ENCODE results near the gene CCDC34.

Gene CCDC34

DNA sequence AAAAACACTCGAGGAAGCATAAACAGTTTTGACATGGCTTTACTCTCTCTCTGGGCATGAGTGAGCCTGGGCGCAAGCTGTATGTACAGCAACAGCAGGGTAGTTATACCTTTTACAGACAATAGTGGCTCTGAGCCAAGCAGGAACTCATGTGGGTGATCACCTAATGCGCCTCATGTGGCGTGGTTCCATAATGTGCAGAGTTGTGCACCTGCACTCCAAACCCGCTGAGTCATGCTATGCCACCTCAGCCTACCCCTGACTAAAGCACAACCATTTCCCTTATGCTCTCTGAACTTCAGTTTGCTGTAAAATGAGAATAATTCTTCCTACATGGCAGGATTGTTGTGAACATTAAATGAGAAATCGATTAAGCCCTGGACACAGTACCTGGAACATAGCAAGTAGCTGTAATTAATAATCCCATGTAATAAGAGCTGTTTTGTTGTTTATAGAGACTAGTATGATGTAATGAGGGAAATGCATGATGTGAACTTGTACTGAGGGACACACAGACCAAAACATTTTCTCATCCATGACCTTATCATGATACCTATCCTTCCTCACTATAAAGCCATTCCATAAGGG is 71.6 kb downstream of the CCDC34 start:
- H3K4me3 ChIP-seq: no peak overlapping the region
- TF ChIP-seq, protein P1, sequence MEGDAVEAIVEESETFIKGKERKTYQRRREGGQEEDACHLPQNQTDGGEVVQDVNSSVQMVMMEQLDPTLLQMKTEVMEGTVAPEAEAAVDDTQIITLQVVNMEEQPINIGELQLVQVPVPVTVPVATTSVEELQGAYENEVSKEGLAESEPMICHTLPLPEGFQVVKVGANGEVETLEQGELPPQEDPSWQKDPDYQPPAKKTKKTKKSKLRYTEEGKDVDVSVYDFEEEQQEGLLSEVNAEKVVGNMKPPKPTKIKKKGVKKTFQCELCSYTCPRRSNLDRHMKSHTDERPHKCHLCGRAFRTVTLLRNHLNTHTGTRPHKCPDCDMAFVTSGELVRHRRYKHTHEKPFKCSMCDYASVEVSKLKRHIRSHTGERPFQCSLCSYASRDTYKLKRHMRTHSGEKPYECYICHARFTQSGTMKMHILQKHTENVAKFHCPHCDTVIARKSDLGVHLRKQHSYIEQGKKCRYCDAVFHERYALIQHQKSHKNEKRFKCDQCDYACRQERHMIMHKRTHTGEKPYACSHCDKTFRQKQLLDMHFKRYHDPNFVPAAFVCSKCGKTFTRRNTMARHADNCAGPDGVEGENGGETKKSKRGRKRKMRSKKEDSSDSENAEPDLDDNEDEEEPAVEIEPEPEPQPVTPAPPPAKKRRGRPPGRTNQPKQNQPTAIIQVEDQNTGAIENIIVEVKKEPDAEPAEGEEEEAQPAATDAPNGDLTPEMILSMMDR (IDR thresholded peaks at IDR 0.05): no peak
- H3K27ac ChIP-seq: no peak overlapping the region
- no peak for DNase-seq (ENCODE audit: low spot score)

DNA sequence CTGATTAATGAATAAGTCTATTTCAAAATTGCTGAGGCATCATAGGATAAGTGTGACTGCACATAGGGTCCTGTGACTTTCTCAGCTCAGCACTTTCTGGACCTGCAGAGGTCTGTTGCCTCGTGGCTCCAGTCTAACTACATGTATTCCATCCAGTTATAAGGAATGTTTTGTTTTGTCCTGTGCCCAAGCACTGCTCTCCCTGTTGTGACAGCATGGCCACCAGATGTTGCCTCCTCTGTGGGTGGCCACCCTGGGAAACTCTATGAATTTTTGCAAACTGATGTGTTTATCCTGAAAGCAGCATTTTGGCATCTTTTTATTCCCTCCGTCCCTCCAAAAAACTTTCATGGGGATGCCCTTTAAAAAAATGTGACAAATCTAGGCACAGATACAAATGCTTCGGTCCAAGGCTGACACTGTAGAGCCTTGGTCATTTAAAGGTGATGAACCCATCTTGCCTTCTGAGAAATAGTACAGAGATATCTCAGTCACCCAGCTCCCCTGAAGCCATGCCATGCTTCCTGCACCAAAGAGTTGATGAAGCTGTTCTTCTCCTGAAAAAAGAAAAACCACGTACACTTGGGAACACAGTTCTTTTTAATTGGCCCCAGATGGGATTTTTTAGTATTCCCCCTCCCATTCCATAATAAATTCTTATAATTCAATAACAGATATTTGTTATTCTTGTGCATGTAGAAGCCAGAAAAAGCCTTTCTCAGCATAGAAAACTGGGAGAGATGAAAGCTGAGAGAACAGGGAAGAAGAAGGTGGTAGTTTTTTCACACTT is 72.6 kb downstream of the CCDC34 start:
- DNase-seq (ENCODE audit: low spot score): no peak
- TF ChIP-seq, protein P1 (IDR thresholded peaks at IDR 0.05): no peak
- Histone ChIP-seq H3K4me3 (no peak overlapping the region), H3K27ac (no peak overlapping the region)
